SK-N-MC (cell line): ENCODE data around the gene PSMB10.

Experiments used
- EZH2 ChIP-seq: fragments of 200-600 bp; sonication (generic); IDR thresholded peaks from one replicate; pipeline ENCODE4 v1.6.1; 2017; ENCODE audit warnings: antibody characterized with exemption
- FOXP2 ChIP-seq: optimal IDR thresholded peaks from 2 replicates; pipeline ENCODE3; 2011; ENCODE audit warnings: mild to moderate bottlenecking, moderate library complexity; ENCODE audit not compliant: insufficient read depth; ENCODE audit errors: extremely low read length, control extremely low read depth
- POLR2AphosphoS5 ChIP-seq: IDR thresholded peaks from 2 replicates; pipeline ENCODE4 v1.6.1; 2012; ENCODE audit warnings: mild to moderate bottlenecking, low read depth, low read length, borderline replicate concordance

DNA sequence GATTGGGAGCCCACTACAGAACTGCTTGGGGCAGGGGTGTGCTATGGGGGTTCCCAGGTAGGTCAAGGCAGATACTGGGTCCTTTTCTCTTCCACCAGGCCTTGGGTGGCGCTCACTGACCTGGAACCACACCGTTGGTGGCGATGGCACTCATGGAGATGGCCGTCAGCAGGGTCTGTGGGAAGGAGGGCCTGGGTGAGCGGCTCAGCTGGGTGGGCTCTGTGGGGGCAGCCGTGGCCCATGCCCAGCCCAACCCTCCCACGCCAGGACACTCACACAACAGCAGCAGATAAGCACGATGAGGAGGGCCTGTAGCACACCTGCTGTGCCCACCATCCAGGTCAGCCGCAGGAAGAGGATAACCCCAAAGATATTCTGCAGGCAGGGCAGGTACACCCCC lies 21.0 kb upstream of the PSMB10 start:
- TF ChIP-seq EZH2 (no peak), POLR2AphosphoS5 (no peak), FOXP2 (no peak)
